ENCODE results near the gene SLC10A7.

SLC10A7 gene

GRCh38 chr4:146477054-146477453 lies 44.7 kb downstream of the SLC10A7 start:
- no peak for TF ChIP-seq CTCF (conservative IDR thresholded peaks at IDR 0.05; ENCODE audit: low read depth)
- DNase-seq (ENCODE audit: low spot score) = no peak
- CTCF ChIA-PET = interaction anchor here (0.7 kb wide), 1 partner anchor 28 kb away, joined by 6 read pairs; no protein-coding TSS in a partner anchor
- H3K27ac ChIP-seq = no peak overlapping the region
- POLR2A ChIA-PET (ENCODE audit: low non-redundant PET) = no interaction called here

GRCh38 chr4:146472404-146472803 lies 49.3 kb downstream of the SLC10A7 start:
- POLR2A ChIA-PET (ENCODE audit: low non-redundant PET) = no interaction called here
- CTCF ChIA-PET = interaction anchor here (0.6 kb wide), 1 partner anchor 25 kb away, joined by 3 read pairs; no protein-coding TSS in a partner anchor
- no peak for DNase-seq (ENCODE audit: low spot score)
- no peak overlapping the region for H3K27ac ChIP-seq
- TF ChIP-seq CTCF (conservative IDR thresholded peaks at IDR 0.05; ENCODE audit: low read depth) = no peak

GRCh38 chr4:146470604-146471003 lies 51.1 kb downstream of the SLC10A7 start:
- TF ChIP-seq CTCF (conservative IDR thresholded peaks at IDR 0.05; ENCODE audit: low read depth) = no peak
- ChIA-PET POLR2A (ENCODE audit: low non-redundant PET) (no interaction called here), CTCF (no interaction called here)
- DNase-seq (ENCODE audit: low spot score) = no peak
- no peak overlapping the region for H3K27ac ChIP-seq

- ChIA-PET CTCF (no interaction called here), POLR2A (ENCODE audit: low non-redundant PET) (no interaction called here)
Measured at GRCh38 chr4:146469022-146469421, 52.7 kb downstream of the SLC10A7 start.

GRCh38 chr4:146465628-146466027 lies 56.1 kb downstream of the SLC10A7 start:
- CTCF ChIA-PET = no interaction called here
- POLR2A ChIA-PET (ENCODE audit: low non-redundant PET) = no interaction called here
- DNase-seq (ENCODE audit: low spot score) = no peak
- H3K27ac ChIP-seq = no peak overlapping the region
- no peak for TF ChIP-seq CTCF (conservative IDR thresholded peaks at IDR 0.05; ENCODE audit: low read depth)

More at GRCh38 chr4:146469022-146469421, 52.7 kb downstream of the SLC10A7 start:
- no peak for TF ChIP-seq CTCF (conservative IDR thresholded peaks at IDR 0.05; ENCODE audit: low read depth)
- H3K27ac ChIP-seq = no peak overlapping the region
- no peak for DNase-seq (ENCODE audit: low spot score)

- CTCF ChIA-PET = no interaction called here
Measured at GRCh38 chr4:146462251-146462650, 59.5 kb downstream of the SLC10A7 start.

More at GRCh38 chr4:146462251-146462650, 59.5 kb downstream of the SLC10A7 start:
- no peak for DNase-seq (ENCODE audit: low spot score)
- no peak for TF ChIP-seq CTCF (conservative IDR thresholded peaks at IDR 0.05; ENCODE audit: low read depth)
- POLR2A ChIA-PET (ENCODE audit: low non-redundant PET) = no interaction called here
- no peak overlapping the region for H3K27ac ChIP-seq
